HEK293 (cell line): ENCODE results near the gene KLK10.

Experiments used
- CTCF ChIA-PET: fragments of 350-600 bp; formaldehyde crosslinking; extraction: SDS; loops from one replicate; lab custom pipeline; 2021; ENCODE audit warnings: antibody characterized with exemption; lab: Yijun Ruan, JAX
- POLR2A ChIA-PET: fragments of 300-600 bp; formaldehyde crosslinking; extraction: SDS; loops from one replicate; lab custom pipeline; 2020; ENCODE audit warnings: antibody characterized with exemption, inconsistent platforms; lab: Yijun Ruan, JAX
- H3K27ac ChIP-seq: fragments of 200-500 bp; sonication (Bioruptor generic); 2 replicates; pipeline ENCODE4 v1.5.1; 2014; ENCODE audit warnings: low read depth, low read length, control low read depth, inconsistent platforms; ENCODE audit errors: extremely low read depth
- H3K36me3 ChIP-seq, 2 experiments: fragments of 200-500 bp in 1 of 2; sonication (Bioruptor generic) in 1 of 2; 1 replicate in 1 of 2; 2 replicates in 1 of 2; pipeline ENCODE4 v1.5.1; 2014 to 2017; ENCODE audit warnings: inconsistent platforms in 2 of 2, low read length in 2 of 2; ENCODE audit not compliant: control insufficient read depth in 2 of 2, insufficient read depth in 1 of 2
- H3K4me1 ChIP-seq: fragments of 200-500 bp; sonication (Bioruptor generic); 2 replicates; pipeline ENCODE4 v1.5.1; 2014; ENCODE audit warnings: mild to moderate bottlenecking, low read length, inconsistent platforms; ENCODE audit not compliant: control insufficient read depth, insufficient read depth
- H3K4me3 ChIP-seq: 2 replicates; pipeline ENCODE4 v1.5.1; 2011; ENCODE audit warnings: low read depth, mild to moderate bottlenecking, control low read depth, low read length, moderate library complexity
- H3K9me3 ChIP-seq: fragments of 200-500 bp; sonication (Bioruptor generic); 2 replicates; pipeline ENCODE4 v1.5.1; 2014; ENCODE audit warnings: low read depth, low read length, inconsistent platforms; ENCODE audit not compliant: control insufficient read depth, insufficient read depth
- ATF2 ChIP-seq: fragments of 450-650 bp; formaldehyde crosslinking; IDR thresholded peaks from 2 replicates; pipeline ENCODE4 v1.5.1; 2016; ENCODE audit warnings: missing biosample characterization, missing genetic modification characterization, low read depth
- CTCF ChIP-seq: fragments of 450-650 bp; formaldehyde crosslinking; IDR thresholded peaks from 2 replicates; pipeline ENCODE4 v1.5.1; 2016; ENCODE audit warnings: missing biosample characterization, missing genetic modification characterization
- EGR2 ChIP-seq: fragments of 450-650 bp; formaldehyde crosslinking; IDR thresholded peaks from 2 replicates; pipeline ENCODE4 v1.5.1; 2016; ENCODE audit warnings: low read depth, missing biosample characterization, missing genetic modification characterization
- GFI1B ChIP-seq: fragments of 450-650 bp; formaldehyde crosslinking; IDR thresholded peaks from 2 replicates; pipeline ENCODE4 v1.5.1; 2016; ENCODE audit warnings: missing biosample characterization, missing genetic modification characterization
- HOXA7 ChIP-seq: sonication (generic); formaldehyde crosslinking; IDR thresholded peaks from 2 replicates; pipeline ENCODE4 v1.8.1; 2022; ENCODE audit warnings: missing genetic modification reagents, borderline replicate concordance
- KLF1 ChIP-seq: fragments of 450-650 bp; formaldehyde crosslinking; IDR thresholded peaks from 2 replicates; pipeline ENCODE4 v1.5.1; 2016; ENCODE audit warnings: missing biosample characterization, missing genetic modification characterization
- OVOL3 ChIP-seq: fragments of 450-650 bp; formaldehyde crosslinking; IDR thresholded peaks from 2 replicates; pipeline ENCODE4 v1.5.1; 2016; ENCODE audit warnings: missing biosample characterization, missing genetic modification characterization
- RBAK ChIP-seq: fragments of 450-650 bp; formaldehyde crosslinking; IDR thresholded peaks from 2 replicates; pipeline ENCODE4 v1.5.1; 2016; ENCODE audit warnings: missing biosample characterization, missing genetic modification characterization
- TRIM28 ChIP-seq: IDR thresholded peaks from 2 replicates; pipeline ENCODE4 v1.6.1; 2011; ENCODE audit warnings: low read length, control low read depth, borderline replicate concordance
- ZFHX2 ChIP-seq: fragments of 450-650 bp; formaldehyde crosslinking; conservative IDR thresholded peaks from 2 replicates; pipeline ENCODE4 v1.5.1; 2016; ENCODE audit warnings: missing biosample characterization, missing genetic modification characterization
- ZNF10 ChIP-seq: fragments of 450-650 bp; formaldehyde crosslinking; IDR thresholded peaks from 2 replicates; pipeline ENCODE4 v1.5.1; 2017; ENCODE audit warnings: missing biosample characterization, missing genetic modification characterization
- ZNF112 ChIP-seq: fragments of 450-650 bp; formaldehyde crosslinking; IDR thresholded peaks from 2 replicates; pipeline ENCODE4 v1.5.0; 2017; ENCODE audit warnings: missing biosample characterization, missing genetic modification characterization
- ZNF155 ChIP-seq: fragments of 450-650 bp; formaldehyde crosslinking; IDR thresholded peaks from 2 replicates; pipeline ENCODE4 v1.5.1; 2016; ENCODE audit warnings: missing biosample characterization, missing genetic modification characterization
- ZNF174 ChIP-seq: fragments of 450-650 bp; formaldehyde crosslinking; IDR thresholded peaks from 2 replicates; pipeline ENCODE4 v1.5.0; 2017; ENCODE audit warnings: missing biosample characterization, mild to moderate bottlenecking, missing genetic modification characterization
- ZNF175 ChIP-seq: fragments of 450-650 bp; formaldehyde crosslinking; IDR thresholded peaks from 2 replicates; pipeline ENCODE4 v1.5.1; 2016; ENCODE audit warnings: missing biosample characterization, missing genetic modification characterization
- ZNF18 ChIP-seq: fragments of 450-650 bp; formaldehyde crosslinking; IDR thresholded peaks from 2 replicates; pipeline ENCODE4 v1.5.1; 2016; ENCODE audit warnings: missing biosample characterization, missing genetic modification characterization
- ZNF19 ChIP-seq: fragments of 450-650 bp; formaldehyde crosslinking; IDR thresholded peaks from 2 replicates; pipeline ENCODE4; 2016; ENCODE audit warnings: missing biosample characterization, missing genetic modification characterization, low read depth
- ZNF221 ChIP-seq: fragments of 450-650 bp; formaldehyde crosslinking; IDR thresholded peaks from 2 replicates; pipeline ENCODE4 v1.5.1; 2017; ENCODE audit warnings: missing biosample characterization, missing genetic modification characterization, borderline replicate concordance
- ZNF302 ChIP-seq: fragments of 450-650 bp; formaldehyde crosslinking; IDR thresholded peaks from 2 replicates; pipeline ENCODE4 v1.5.1; 2016; ENCODE audit warnings: missing biosample characterization, missing genetic modification characterization, low read depth
- ZNF404 ChIP-seq: fragments of 450-650 bp; formaldehyde crosslinking; IDR thresholded peaks from 2 replicates; pipeline ENCODE4 v1.5.1; 2017; ENCODE audit warnings: missing biosample characterization, missing genetic modification characterization
- ZNF449 ChIP-seq: fragments of 450-650 bp; formaldehyde crosslinking; IDR thresholded peaks from 2 replicates; pipeline ENCODE4 v1.5.1; 2017; ENCODE audit warnings: missing biosample characterization, mild to moderate bottlenecking, missing genetic modification characterization, moderate library complexity
- ZNF621 ChIP-seq: fragments of 450-650 bp; formaldehyde crosslinking; IDR thresholded peaks from 2 replicates; pipeline ENCODE4 v1.5.1; 2017; ENCODE audit warnings: missing biosample characterization, missing genetic modification characterization
- ZNF639 ChIP-seq: fragments of 450-650 bp; formaldehyde crosslinking; IDR thresholded peaks from 2 replicates; pipeline ENCODE4 v1.5.1; 2016; ENCODE audit warnings: missing biosample characterization, missing genetic modification characterization
- ZNF677 ChIP-seq: fragments of 450-650 bp; IDR thresholded peaks from 2 replicates; pipeline ENCODE4 v1.5.0; 2018; ENCODE audit warnings: missing biosample characterization, mild to moderate bottlenecking, missing genetic modification characterization, moderate library complexity
- ZNF791 ChIP-seq: fragments of 450-650 bp; formaldehyde crosslinking; IDR thresholded peaks from 2 replicates; pipeline ENCODE4 v1.5.1; 2016; ENCODE audit warnings: missing biosample characterization, missing genetic modification characterization
- ZSCAN16 ChIP-seq: fragments of 450-650 bp; formaldehyde crosslinking; IDR thresholded peaks from 2 replicates; pipeline ENCODE4 v1.5.1; 2016; ENCODE audit warnings: missing biosample characterization, missing genetic modification characterization

The KLK10 gene

GRCh38 chr19:51002089-51002532 lies 17.4 kb downstream of the KLK10 start:
- Histone ChIP-seq H3K4me3 (no peak overlapping the region), H3K9me3 (no peaks in the 10 kb centered on the region), H3K27ac (no peak overlapping the region), H3K4me1 (no peaks in the 10 kb centered on the region), H3K36me3 (no peaks in the 10 kb centered on the region)
- TF ChIP-seq ZNF677 (tag by site-specific recombination) = no peak
- no peak for TF ChIP-seq ATF2 (tag by site-specific recombination)
- TF ChIP-seq GFI1B (tag by site-specific recombination) = no peak
- TF ChIP-seq ZNF221 = no peak
- no peak for TF ChIP-seq ZNF175 (tag by site-specific recombination)
- TF ChIP-seq ZNF449 = no peak
- POLR2A ChIA-PET = interaction anchor here (0.8 to 0.9 kb wide), 2 partner anchors 8 to 16 kb away, joined by 3 to 4 read pairs; no protein-coding TSS in a partner anchor
- CTCF ChIA-PET = interaction anchor here (0.6 to 1.8 kb wide), 4 partner anchors 15 to 103 kb away, joined by 3 to 7 read pairs (median 4); no protein-coding TSS in a partner anchor

GRCh38 chr19:51001515-51001914 lies 18.0 kb downstream of the KLK10 start, which contains the start of gene KLK8:
Gene KLK8, minus strand, starts transcription at chr19:51001604. Its CDS starts 437 bp downstream, at chr19:51001167.
- Histone ChIP-seq H3K4me1 (no peaks in the 10 kb centered on the region), H3K4me3 (no peak within 1 kb of the TSS), H3K36me3 (no peaks in the 10 kb centered on the region), H3K27ac (no peak within 1 kb of the TSS), H3K9me3 (no peaks in the 10 kb centered on the region)
- ChIA-PET CTCF (interaction anchor here (0.6 to 1.8 kb wide), 2 partner anchors 16 to 80 kb away, joined by 3 to 7 read pairs; no protein-coding TSS in a partner anchor), POLR2A (no interaction called here)
- no peak for TF ChIP-seq HOXA7 (CRISPR knock-in tag)
- no peak for TF ChIP-seq OVOL3 (tag by site-specific recombination)
- no peak for TF ChIP-seq ZNF302 (tag by site-specific recombination)
- no peak for TF ChIP-seq ZNF174 (tag by site-specific recombination)
- no peak for TF ChIP-seq CTCF (tag by site-specific recombination)
- TF ChIP-seq ZNF791 = no peak
- no peak for TF ChIP-seq ZNF19 (tag by site-specific recombination)
- no peak for TF ChIP-seq RBAK (tag by site-specific recombination)

GRCh38 chr19:51000981-51001380 lies 18.5 kb downstream of the KLK10 start:
- POLR2A ChIA-PET = no interaction called here
- Histone ChIP-seq H3K4me3 (no peak overlapping the region), H3K36me3 (no peaks in the 10 kb centered on the region), H3K27ac (no peak overlapping the region), H3K4me1 (no peaks in the 10 kb centered on the region), H3K9me3 (no peaks in the 10 kb centered on the region)
- CTCF ChIA-PET = interaction anchor here (0.7 to 1.8 kb wide), 2 partner anchors 16 to 66 kb away, joined by 3 to 7 read pairs; no protein-coding TSS in a partner anchor
- no peak for TF ChIP-seq ZNF155 (tag by site-specific recombination)
- TF ChIP-seq ZSCAN16 (tag by site-specific recombination) = no peak
- TF ChIP-seq ZNF10 (tag by site-specific recombination) = no peak
- no peak for TF ChIP-seq ZNF18 (tag by site-specific recombination)
- TF ChIP-seq ZFHX2 (tag by site-specific recombination) = no peak
- no peak for TF ChIP-seq ZNF639
- TF ChIP-seq EGR2 (tag by site-specific recombination) = no peak
- no peak for TF ChIP-seq ZNF112 (tag by site-specific recombination)
- TF ChIP-seq TRIM28 = no peak
- no peak for TF ChIP-seq ZNF621 (tag by site-specific recombination)
- no peak for TF ChIP-seq KLF1 (tag by site-specific recombination)
- no peak for TF ChIP-seq ZNF404 (tag by site-specific recombination)
